ENCODE measurements around the gene ADRB2. TPM values are rescaled to one million over a fixed set of nuclear protein-coding genes. Genes with fewer than 3 reads are reported as not detected.

The ADRB2 gene
- total and polyA plus RNA-seq, 11 donors, result 1.8 to 8.3 (median 5.2) TPM

DNA sequence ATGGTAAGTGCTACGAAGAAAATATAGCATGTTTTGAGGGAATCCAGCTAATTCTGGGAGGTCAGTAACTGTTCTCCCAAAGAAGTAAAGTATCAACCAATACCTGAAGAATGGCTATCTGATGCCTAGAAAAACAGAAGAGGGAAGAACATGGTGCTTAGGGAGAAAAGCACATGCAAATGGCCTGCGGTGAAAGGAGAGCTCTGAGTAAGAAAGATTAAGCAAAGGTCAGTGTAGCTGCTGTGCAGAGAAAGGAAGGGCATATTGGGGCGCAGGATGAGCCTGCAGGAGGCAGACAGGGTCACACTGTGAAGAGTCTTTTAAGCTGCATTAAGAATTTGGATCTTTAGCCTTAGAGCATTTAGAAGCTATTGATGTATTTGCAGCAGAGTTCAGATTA, 11.0 kb downstream of the ADRB2 start:
- ATAC-seq (no peak), DNase-seq (no peak)
- no peak overlapping the region for H3K27ac ChIP-seq
- intact Hi-C loops (cut with DNase I), result no loop called here
- no peak overlapping the region for H3K4me3 ChIP-seq
- no peaks in the 10 kb centered on the region for H3K27me3 ChIP-seq
- peaks cover 3 to 64% (median 32%) of the 10 kb centered on the region in 12 donors for H3K4me1 ChIP-seq
- H3K9me3 ChIP-seq, result no peaks in the 10 kb centered on the region
- no peak for TF ChIP-seq POLR2A (IDR thresholded peaks at IDR 0.05)
- 97% methylated on average over 3 of the region's 3 CpGs for WGBS, 4 donors
- peaks cover 0 to 8% (median 0%) of the 10 kb centered on the region in 9 donors for H3K36me3 ChIP-seq

- Histone ChIP-seq H3K36me3 (peaks cover 0 to 8% (median 0%) of the 10 kb centered on the region in 9 donors), H3K4me1 (peaks cover 0 to 64% (median 31%) of the 10 kb centered on the region in 12 donors), H3K9me3 (no peaks in the 10 kb centered on the region), H3K27me3 (no peaks in the 10 kb centered on the region), H3K27ac (peak overlapping the region in 5 of 12 donors; percentile 28 to 41 (median 37)), H3K4me3 (no peak overlapping the region)
- DNase-seq, result no peak
- no peak for TF ChIP-seq CTCF (IDR thresholded peaks at IDR 0.05)
- no peak for TF ChIP-seq POLR2A (IDR thresholded peaks at IDR 0.05)
- peak; percentile 35 to 55 (median 42) for ATAC-seq
- 27 to 60% (median 46%) methylated on average over 1 of the region's 1 CpG for WGBS, 4 donors
- intact Hi-C loops (cut with DNase I), result no loop called here
Observed at GRCh38 chr5:148838357-148838756, 11.9 kb downstream of the ADRB2 start.

- DNase-seq, result no peak
- Histone ChIP-seq H3K4me1 (peaks cover 0 to 65% (median 31%) of the 10 kb centered on the region in 12 donors), H3K9me3 (no peaks in the 10 kb centered on the region), H3K27me3 (no peaks in the 10 kb centered on the region), H3K4me3 (no peak overlapping the region), H3K36me3 (peaks cover 0 to 8% (median 0%) of the 10 kb centered on the region in 9 donors), H3K27ac (no peak overlapping the region)
- TF ChIP-seq POLR2A (IDR thresholded peaks at IDR 0.05), result no peak
- no peak for TF ChIP-seq CTCF (IDR thresholded peaks at IDR 0.05)
- WGBS, 4 donors, result 66 to 78% (median 73%) methylated on average over 3 to 4 of the region's 4 CpGs
- intact Hi-C loops (cut with DNase I), result no loop called here
- ATAC-seq, result no peak
Observed at GRCh38 chr5:148839960-148840359, 13.5 kb downstream of the ADRB2 start.

DNA sequence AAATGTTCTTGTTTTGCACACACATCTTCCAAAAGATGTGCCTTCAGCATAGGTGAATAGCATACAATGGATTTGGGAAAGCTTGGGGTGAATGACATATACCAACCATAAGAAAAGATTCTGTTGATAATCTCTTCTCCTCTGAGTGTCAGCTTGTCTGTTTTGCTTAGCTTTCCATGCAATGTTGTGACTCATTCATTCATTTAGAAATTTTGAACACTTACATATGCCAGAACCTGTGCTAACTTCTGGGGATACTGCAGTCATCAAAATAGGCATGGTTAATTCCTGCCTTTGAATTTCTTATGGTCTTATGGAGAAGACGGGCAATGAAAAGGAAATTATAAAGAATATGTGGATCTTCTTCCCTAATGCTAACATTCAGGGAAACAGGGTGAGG, 14.1 kb downstream of the ADRB2 start:
- 94 to 97% (median 96%) methylated on average over 1 of the region's 1 CpG for WGBS, 4 donors
- Histone ChIP-seq H3K36me3 (peaks cover 0 to 8% (median 0%) of the 10 kb centered on the region in 9 donors), H3K27me3 (no peaks in the 10 kb centered on the region), H3K4me1 (peaks cover 0 to 63% (median 31%) of the 10 kb centered on the region in 12 donors), H3K27ac (no peak overlapping the region), H3K9me3 (no peaks in the 10 kb centered on the region), H3K4me3 (no peak overlapping the region)
- intact Hi-C loops (cut with DNase I), result no loop called here
- TF ChIP-seq CTCF (IDR thresholded peaks at IDR 0.05) (no peak), POLR2A (IDR thresholded peaks at IDR 0.05) (no peak)
- DNase-seq, result no peak
- ATAC-seq, result no peak

GRCh38 chr5:148841519-148841918, 15.1 kb downstream of the ADRB2 start:
- intact Hi-C loops (cut with DNase I), result no loop called here
- no peak for ATAC-seq
- DNase-seq, result no peak
- H3K27me3 ChIP-seq, result no peaks in the 10 kb centered on the region
- peak overlapping the region in 1 of 12 donors; percentile 8 for H3K27ac ChIP-seq
- peaks cover 0 to 2% (median 0%) of the 10 kb centered on the region in 9 donors for H3K36me3 ChIP-seq
- peaks cover 0 to 54% (median 31%) of the 10 kb centered on the region in 12 donors for H3K4me1 ChIP-seq
- TF ChIP-seq CTCF (IDR thresholded peaks at IDR 0.05) (no peak), POLR2A (IDR thresholded peaks at IDR 0.05) (no peak)
- no peak overlapping the region for H3K4me3 ChIP-seq
- WGBS, 4 donors, result 26 to 48% (median 35%) methylated on average over 3 of the region's 3 CpGs
- H3K9me3 ChIP-seq, result no peaks in the 10 kb centered on the region

All from heart left ventricle (tissue), 16 donors.